ENCODE measurements around the gene F5. TPM values are rescaled to one million over a fixed set of nuclear protein-coding genes. Genes with fewer than 3 reads are reported as not detected.
"Not testable (repeated sequence)": the region's sequence is repeated elsewhere in the genome, so short reads cannot be mapped to it uniquely, and the experiment has no call there.

F5 gene
- polyA plus RNA-seq, 4 donors: under 0.01 to 2.5 (median 0.36) TPM; not detected in 1

GRCh38 chr1:169514566-169515270 is 71.6 kb downstream of the F5 start:
- WGBS, 3 donors: 49 to 71% (median 71%) methylated on average over 2 of the region's 2 CpGs
- H3K27me3 ChIP-seq (ENCODE audit: control insufficient read depth in 3 of 3, insufficient read depth in 3 of 3, low read length in 3 of 3): no peaks in the 10 kb centered on the region
- H3K4me3 ChIP-seq (ENCODE audit: low read depth in 1 of 3, low read length in 3 of 3): no peak overlapping the region
- H3K9me3 ChIP-seq (ENCODE audit: control insufficient read depth in 2 of 2, insufficient read depth in 1 of 2, low read depth in 1 of 2, low read length in 1 of 2): no peaks in the 10 kb centered on the region
- no peak for DNase-seq
- H3K27ac ChIP-seq (ENCODE audit: low read depth in 1 of 3, low read length in 2 of 3): no peak overlapping the region
- H3K4me1 ChIP-seq (ENCODE audit: control insufficient read depth in 3 of 3, insufficient read depth in 2 of 3, low read depth in 1 of 3, low read length in 2 of 3): no peaks in the 10 kb centered on the region
- no peak for FAIRE-seq
- H3K36me3 ChIP-seq (ENCODE audit: control insufficient read depth in 3 of 3, insufficient read depth in 2 of 3, low read depth in 1 of 3, low read length in 3 of 3): no peaks in the 10 kb centered on the region

- H3K27ac ChIP-seq (ENCODE audit: low read depth in 1 of 3, low read length in 2 of 3): no peak overlapping the region
- peaks cover 0 to 4% (median 1%) of the 10 kb centered on the region in 3 donors for H3K4me1 ChIP-seq (ENCODE audit: control insufficient read depth in 3 of 3, insufficient read depth in 2 of 3, low read depth in 1 of 3, low read length in 2 of 3)
- FAIRE-seq: no peak
Observed at GRCh38 chr1:169513208-169513607, 73.1 kb downstream of the F5 start.

GRCh38 chr1:169511316-169512005 is 74.8 kb downstream of the F5 start:
- DNase-seq: no peak
- Histone ChIP-seq H3K27ac (ENCODE audit: low read depth in 1 of 3, low read length in 2 of 3) (no peak overlapping the region), H3K9me3 (ENCODE audit: control insufficient read depth in 2 of 2, insufficient read depth in 1 of 2, low read depth in 1 of 2, low read length in 1 of 2) (no peaks in the 10 kb centered on the region), H3K36me3 (ENCODE audit: control insufficient read depth in 3 of 3, insufficient read depth in 2 of 3, low read depth in 1 of 3, low read length in 3 of 3) (no peaks in the 10 kb centered on the region), H3K4me3 (ENCODE audit: low read depth in 1 of 3, low read length in 3 of 3) (no peak overlapping the region), H3K27me3 (ENCODE audit: control insufficient read depth in 3 of 3, insufficient read depth in 3 of 3, low read length in 3 of 3) (no peaks in the 10 kb centered on the region), H3K4me1 (ENCODE audit: control insufficient read depth in 3 of 3, insufficient read depth in 2 of 3, low read depth in 1 of 3, low read length in 2 of 3) (peaks cover 0 to 5% (median 3%) of the 10 kb centered on the region in 3 donors)
- 62 to 77% (median 63%) methylated on average over 3 of the region's 3 CpGs for WGBS, 3 donors
- FAIRE-seq: no peak

More at GRCh38 chr1:169513208-169513607, 73.1 kb downstream of the F5 start:
- no peak for DNase-seq
- Histone ChIP-seq H3K9me3 (ENCODE audit: control insufficient read depth in 2 of 2, insufficient read depth in 1 of 2, low read depth in 1 of 2, low read length in 1 of 2) (no peaks in the 10 kb centered on the region), H3K4me3 (ENCODE audit: low read depth in 1 of 3, low read length in 3 of 3) (no peak overlapping the region), H3K36me3 (ENCODE audit: control insufficient read depth in 3 of 3, insufficient read depth in 2 of 3, low read depth in 1 of 3, low read length in 3 of 3) (no peaks in the 10 kb centered on the region), H3K27me3 (ENCODE audit: control insufficient read depth in 3 of 3, insufficient read depth in 3 of 3, low read length in 3 of 3) (no peaks in the 10 kb centered on the region)

- Histone ChIP-seq H3K27me3 (ENCODE audit: control insufficient read depth in 3 of 3, insufficient read depth in 3 of 3, low read length in 3 of 3) (no peaks in the 10 kb centered on the region), H3K27ac (ENCODE audit: low read depth in 1 of 3, low read length in 2 of 3) (no peak overlapping the region), H3K9me3 (ENCODE audit: control insufficient read depth in 2 of 2, insufficient read depth in 1 of 2, low read depth in 1 of 2, low read length in 1 of 2) (no peaks in the 10 kb centered on the region), H3K36me3 (ENCODE audit: control insufficient read depth in 3 of 3, insufficient read depth in 2 of 3, low read depth in 1 of 3, low read length in 3 of 3) (no peaks in the 10 kb centered on the region), H3K4me1 (ENCODE audit: control insufficient read depth in 3 of 3, insufficient read depth in 2 of 3, low read depth in 1 of 3, low read length in 2 of 3) (peaks cover 0 to 5% (median 3%) of the 10 kb centered on the region in 3 donors), H3K4me3 (ENCODE audit: low read depth in 1 of 3, low read length in 3 of 3) (no peak overlapping the region)
- WGBS, 3 donors: 77 to 83% (median 79%) methylated on average over 4 of the region's 4 CpGs
- no peak for DNase-seq
- no peak for FAIRE-seq
Observed at GRCh38 chr1:169510060-169510459, 76.2 kb downstream of the F5 start.

- H3K4me1 ChIP-seq (ENCODE audit: control insufficient read depth in 3 of 3, insufficient read depth in 2 of 3, low read depth in 1 of 3, low read length in 2 of 3): peaks cover 0 to 5% (median 3%) of the 10 kb centered on the region in 3 donors
- 92 to 94% (median 93%) methylated on average over 1 of the region's 1 CpG for whole genome bisulfite sequencing, 3 donors
- H3K9me3 ChIP-seq (ENCODE audit: control insufficient read depth in 2 of 2, insufficient read depth in 1 of 2, low read depth in 1 of 2, low read length in 1 of 2): no peaks in the 10 kb centered on the region
- FAIRE-seq (no peak), DNase-seq (no peak)
- H3K27me3 ChIP-seq (ENCODE audit: control insufficient read depth in 3 of 3, insufficient read depth in 3 of 3, low read length in 3 of 3): no peaks in the 10 kb centered on the region
- no peaks in the 10 kb centered on the region for H3K36me3 ChIP-seq (ENCODE audit: control insufficient read depth in 3 of 3, insufficient read depth in 2 of 3, low read depth in 1 of 3, low read length in 3 of 3)
- H3K27ac ChIP-seq (ENCODE audit: low read depth in 1 of 3, low read length in 2 of 3): no peak overlapping the region
- H3K4me3 ChIP-seq (ENCODE audit: low read depth in 1 of 3, low read length in 3 of 3): no peak overlapping the region
Observed at GRCh38 chr1:169509354-169509753, 76.9 kb downstream of the F5 start.

GRCh38 chr1:169508432-169509338 is 77.6 kb downstream of the F5 start:
- Histone ChIP-seq H3K27me3 (ENCODE audit: control insufficient read depth in 3 of 3, insufficient read depth in 3 of 3, low read length in 3 of 3) (no peaks in the 10 kb centered on the region), H3K27ac (ENCODE audit: low read depth in 1 of 3, low read length in 2 of 3) (no peak overlapping the region), H3K9me3 (ENCODE audit: control insufficient read depth in 2 of 2, insufficient read depth in 1 of 2, low read depth in 1 of 2, low read length in 1 of 2) (no peaks in the 10 kb centered on the region), H3K4me1 (ENCODE audit: control insufficient read depth in 3 of 3, insufficient read depth in 2 of 3, low read depth in 1 of 3, low read length in 2 of 3) (peaks cover 0 to 5% (median 3%) of the 10 kb centered on the region in 3 donors), H3K36me3 (ENCODE audit: control insufficient read depth in 3 of 3, insufficient read depth in 2 of 3, low read depth in 1 of 3, low read length in 3 of 3) (no peaks in the 10 kb centered on the region), H3K4me3 (ENCODE audit: low read depth in 1 of 3, low read length in 3 of 3) (no peak overlapping the region)
- WGBS, 3 donors: 6 to 14% (median 8%) methylated on average over 3 of the region's 3 CpGs
- DNase-seq (peak in 1 of 2 donors; percentile 19), FAIRE-seq (no peak)

GRCh38 chr1:169507413-169507812 is 78.9 kb downstream of the F5 start:
- 10 to 59% (median 25%) methylated on average over 2 of the region's 2 CpGs for WGBS, 3 donors
- no peak overlapping the region for H3K4me3 ChIP-seq (ENCODE audit: low read depth in 1 of 3, low read length in 3 of 3)
- H3K27me3 ChIP-seq (ENCODE audit: control insufficient read depth in 3 of 3, insufficient read depth in 3 of 3, low read length in 3 of 3): no peaks in the 10 kb centered on the region
- no peak overlapping the region for H3K27ac ChIP-seq (ENCODE audit: low read depth in 1 of 3, low read length in 2 of 3)
- no peaks in the 10 kb centered on the region for H3K9me3 ChIP-seq (ENCODE audit: control insufficient read depth in 2 of 2, insufficient read depth in 1 of 2, low read depth in 1 of 2, low read length in 1 of 2)
- peaks cover 0 to 5% (median 3%) of the 10 kb centered on the region in 3 donors for H3K4me1 ChIP-seq (ENCODE audit: control insufficient read depth in 3 of 3, insufficient read depth in 2 of 3, low read depth in 1 of 3, low read length in 2 of 3)
- no peaks in the 10 kb centered on the region for H3K36me3 ChIP-seq (ENCODE audit: control insufficient read depth in 3 of 3, insufficient read depth in 2 of 3, low read depth in 1 of 3, low read length in 3 of 3)
- FAIRE-seq (no peak), DNase-seq (no peak)

GRCh38 chr1:169503601-169504000 is 82.7 kb downstream of the F5 start:
- not testable (repeated sequence) for H3K27ac ChIP-seq (ENCODE audit: low read depth in 1 of 3, low read length in 2 of 3); DNase-seq; H3K36me3 ChIP-seq (ENCODE audit: control insufficient read depth in 3 of 3, insufficient read depth in 2 of 3, low read depth in 1 of 3, low read length in 3 of 3); H3K27me3 ChIP-seq (ENCODE audit: control insufficient read depth in 3 of 3, insufficient read depth in 3 of 3, low read length in 3 of 3); H3K9me3 ChIP-seq (ENCODE audit: control insufficient read depth in 2 of 2, insufficient read depth in 1 of 2, low read depth in 1 of 2, low read length in 1 of 2); H3K4me3 ChIP-seq (ENCODE audit: low read depth in 1 of 3, low read length in 3 of 3); FAIRE-seq; H3K4me1 ChIP-seq (ENCODE audit: control insufficient read depth in 3 of 3, insufficient read depth in 2 of 3, low read depth in 1 of 3, low read length in 2 of 3)
- 95 to 96% (median 96%) methylated on average over 2 of the region's 2 CpGs for WGBS, 3 donors
